Measurements from ENCODE around the gene SYNE4.
A peak's percentile ranks its signal among the peaks of the same experiment; 100 is the strongest.
"Not testable (repeated sequence)": the region's sequence is repeated elsewhere in the genome, so short reads cannot be mapped to it uniquely, and the experiment has no call there.

Gene SYNE4

GRCh38 chr19:35990771-35991730, 17.6 kb downstream of the SYNE4 start:
- no peak for DNase-seq (ENCODE audit: low spot score)

GRCh38 chr19:35990156-35990555, 18.5 kb downstream of the SYNE4 start:
- no peak for DNase-seq (ENCODE audit: low spot score)

GRCh38 chr19:35988824-35989223, 19.8 kb downstream of the SYNE4 start:
- DNase-seq (ENCODE audit: low spot score): no peak

GRCh38 chr19:35987571-35987896, 21.1 kb downstream of the SYNE4 start:
- no peak for DNase-seq (ENCODE audit: low spot score)

GRCh38 chr19:35986664-35987570, 21.7 kb downstream of the SYNE4 start:
- no peak for DNase-seq (ENCODE audit: low spot score)

GRCh38 chr19:35986111-35986510, 22.5 kb downstream of the SYNE4 start:
- no peak for DNase-seq (ENCODE audit: low spot score)

- DNase-seq (ENCODE audit: low spot score): no peak
Observed at GRCh38 chr19:35983177-35983576, 25.4 kb downstream of the SYNE4 start.

- DNase-seq (ENCODE audit: low spot score): not testable (repeated sequence)
Observed at GRCh38 chr19:35980997-35981396, 27.6 kb downstream of the SYNE4 start.

- DNase-seq (ENCODE audit: low spot score): no peak
Observed at GRCh38 chr19:35978832-35979365, 29.7 kb downstream of the SYNE4 start.

GRCh38 chr19:35978271-35978670, 30.3 kb downstream of the SYNE4 start:
- no peak for DNase-seq (ENCODE audit: low spot score)

- no peak for DNase-seq (ENCODE audit: low spot score)
Observed at GRCh38 chr19:35977446-35978222, 31.0 kb downstream of the SYNE4 start.

GRCh38 chr19:35975608-35976214, 32.9 kb downstream of the SYNE4 start:
- no peak for DNase-seq (ENCODE audit: low spot score)

- no peak for DNase-seq (ENCODE audit: low spot score)
Observed at GRCh38 chr19:35973487-35973886, 35.1 kb downstream of the SYNE4 start.

GRCh38 chr19:35966771-35967170, 41.8 kb downstream of the SYNE4 start:
- DNase-seq (ENCODE audit: low spot score): no peak

GRCh38 chr19:35963514-35963913, 45.1 kb downstream of the SYNE4 start:
- no peak for DNase-seq (ENCODE audit: low spot score)

- DNase-seq (ENCODE audit: low spot score): no peak
Observed at GRCh38 chr19:35960432-35960972, 48.1 kb downstream of the SYNE4 start.

- DNase-seq (ENCODE audit: low spot score): no peak
Observed at GRCh38 chr19:35959968-35960320, 48.7 kb downstream of the SYNE4 start.

- peak; percentile 82 for DNase-seq (ENCODE audit: low spot score)
Observed at GRCh38 chr19:35959040-35959967, 49.3 kb downstream of the SYNE4 start.

- no peak for DNase-seq (ENCODE audit: low spot score)
Observed at GRCh38 chr19:35958660-35959039, 50.0 kb downstream of the SYNE4 start.

GRCh38 chr19:35957411-35957810, 51.2 kb downstream of the SYNE4 start:
- DNase-seq (ENCODE audit: low spot score): not testable (repeated sequence)

Data from CD4-positive, alpha-beta T cell treated with Interleukin-15 for 4 hours (primary cell).